Suprapubic skin (tissue), 4 donors: ENCODE data around the gene ELAVL1. TPM values are rescaled to one million over a fixed set of nuclear protein-coding genes. Genes with fewer than 3 reads are reported as not detected.
"Not testable (repeated sequence)": the region's sequence is repeated elsewhere in the genome, so short reads cannot be mapped to it uniquely, and the experiment has no call there.

Source experiments
- DNase-seq, 2 donors: peaks; one replicate each; pipeline ENCODE4 v3.0.0-alpha.2; 2019; ENCODE audit warnings: low spot score in 2 of 2
- H3K27ac ChIP-seq: fragments of 200-600 bp; sonication (generic); one replicate; pipeline ENCODE4 v1.5.1; 2019
- H3K27me3 ChIP-seq: fragments of 200-600 bp; sonication (generic); one replicate; pipeline ENCODE4 v1.5.1; 2019
- H3K36me3 ChIP-seq: fragments of 200-600 bp; sonication (generic); one replicate; pipeline ENCODE4 v1.5.1; 2019
- H3K4me1 ChIP-seq: fragments of 200-600 bp; sonication (generic); one replicate; pipeline ENCODE4 v1.5.1; 2019
- H3K4me3 ChIP-seq: fragments of 200-600 bp; sonication (generic); one replicate; pipeline ENCODE4 v1.5.1; 2019; ENCODE audit warnings: mild to moderate bottlenecking
- H3K9me3 ChIP-seq: fragments of 200-600 bp; sonication (generic); one replicate; pipeline ENCODE4 v1.5.1; 2019
- CTCF ChIP-seq, 2 donors: fragments of 200-600 bp in 1 of 2; fragments of 450-650 bp in 1 of 2; sonication (generic) in 1 of 2; IDR thresholded peaks; one replicate each; pipeline ENCODE4 v1.5.1; 2016 to 2019; ENCODE audit warnings: antibody characterized with exemption in 2 of 2, mild to moderate bottlenecking in 1 of 2, moderate library complexity in 1 of 2
- EP300 ChIP-seq: sonication (generic); formaldehyde crosslinking; IDR thresholded peaks from one replicate; pipeline ENCODE4 v1.6.1; 2017; ENCODE audit warnings: antibody characterized with exemption
- POLR2A ChIP-seq, 2 donors: fragments of 450-650 bp; IDR thresholded peaks; one replicate each; pipeline ENCODE4 v1.6.1; 2017; ENCODE audit warnings: antibody characterized with exemption in 2 of 2, mild to moderate bottlenecking in 2 of 2, moderate library complexity in 2 of 2
- POLR2AphosphoS5 ChIP-seq, 3 donors: sonication (generic); formaldehyde crosslinking; IDR thresholded peaks; one replicate each; pipeline ENCODE4 v1.6.1; 2017; ENCODE audit warnings: antibody characterized with exemption in 3 of 3
- WGBS: methylation state at CpG from one replicate; pipeline ENCODE4 v1.1.5; 2018; 5-methylcytosine and 5-hydroxymethylcytosine counted together
- total RNA-seq, 4 donors: library from RNA; depleted of rRNA; stranded (reverse); fragments of >200 nt; gene quantifications; one replicate each; pipeline ENCODE4 v1.1.0, GENCODE V29; 2016

ELAVL1 gene
- total RNA-seq, 4 donors from 2014 or later, result 32.4 to 38.2 (median 37.2) TPM

GRCh38 chr19:8030960-8031359 is 25.5 kb upstream of the ELAVL1 start:
- Histone ChIP-seq H3K27me3 (no peaks in the 10 kb centered on the region), H3K36me3 (no peaks in the 10 kb centered on the region), H3K9me3 (no peaks in the 10 kb centered on the region), H3K27ac (no peak overlapping the region), H3K4me3 (no peak overlapping the region), H3K4me1 (no peaks in the 10 kb centered on the region)
- 81% methylated on average over 8 of the region's 8 CpGs for WGBS
- TF ChIP-seq POLR2A (IDR thresholded peaks at IDR 0.05) (no peak), POLR2AphosphoS5 (IDR thresholded peaks at IDR 0.05) (no peak)
- DNase-seq, result no peak

- TF ChIP-seq CTCF (IDR thresholded peaks at IDR 0.05) (no peak), POLR2A (IDR thresholded peaks at IDR 0.05) (no peak), EP300 (no peak), POLR2AphosphoS5 (IDR thresholded peaks at IDR 0.05) (no peak)
- 62% methylated on average over 11 of the region's 12 CpGs for WGBS
- no peak overlapping the region for H3K27ac ChIP-seq
- no peaks in the 10 kb centered on the region for H3K4me1 ChIP-seq
- H3K9me3 ChIP-seq, result no peaks in the 10 kb centered on the region
- no peaks in the 10 kb centered on the region for H3K27me3 ChIP-seq
- no peaks in the 10 kb centered on the region for H3K36me3 ChIP-seq
- DNase-seq, result no peak
- H3K4me3 ChIP-seq, result no peak overlapping the region
Observed at GRCh38 chr19:8028951-8029491, 23.6 kb upstream of the ELAVL1 start.

GRCh38 chr19:8025316-8025715 is 19.9 kb upstream of the ELAVL1 start:
- no peaks in the 10 kb centered on the region for H3K4me1 ChIP-seq
- no peak overlapping the region for H3K27ac ChIP-seq
- no peaks in the 10 kb centered on the region for H3K27me3 ChIP-seq
- no peaks in the 10 kb centered on the region for H3K9me3 ChIP-seq
- DNase-seq, result no peak
- H3K36me3 ChIP-seq, result no peaks in the 10 kb centered on the region
- WGBS, result 83% methylated on average over 5 of the region's 5 CpGs
- no peak for TF ChIP-seq EP300
- no peak for TF ChIP-seq POLR2A (IDR thresholded peaks at IDR 0.05)
- TF ChIP-seq CTCF (IDR thresholded peaks at IDR 0.05), result no peak
- no peak for TF ChIP-seq POLR2AphosphoS5 (IDR thresholded peaks at IDR 0.05)
- H3K4me3 ChIP-seq, result no peak overlapping the region

GRCh38 chr19:8024256-8024655 is 18.8 kb upstream of the ELAVL1 start:
- DNase-seq, H3K9me3 ChIP-seq, H3K27me3 ChIP-seq, H3K27ac ChIP-seq, H3K4me3 ChIP-seq, H3K4me1 ChIP-seq, H3K36me3 ChIP-seq: not testable (repeated sequence)
- 93% methylated on average over 3 of the region's 3 CpGs for WGBS

- Histone ChIP-seq H3K27me3 (no peaks in the 10 kb centered on the region), H3K36me3 (no peaks in the 10 kb centered on the region), H3K4me3 (no peak overlapping the region), H3K4me1 (no peaks in the 10 kb centered on the region), H3K27ac (no peak overlapping the region), H3K9me3 (no peaks in the 10 kb centered on the region)
- 76% methylated on average over 5 of the region's 5 CpGs for WGBS
- no peak for DNase-seq
- TF ChIP-seq POLR2AphosphoS5 (IDR thresholded peaks at IDR 0.05), result no peak
- no peak for TF ChIP-seq EP300
- TF ChIP-seq POLR2A (IDR thresholded peaks at IDR 0.05), result no peak
- no peak for TF ChIP-seq CTCF (IDR thresholded peaks at IDR 0.05)
Observed at GRCh38 chr19:8023371-8023770, 17.9 kb upstream of the ELAVL1 start.

- 93% methylated on average over 13 of the region's 13 CpGs for WGBS
- H3K4me1 ChIP-seq, result no peaks in the 10 kb centered on the region
- no peaks in the 10 kb centered on the region for H3K36me3 ChIP-seq
- no peak overlapping the region for H3K27ac ChIP-seq
- H3K27me3 ChIP-seq, result no peaks in the 10 kb centered on the region
- no peak for TF ChIP-seq POLR2A (IDR thresholded peaks at IDR 0.05)
- no peak for TF ChIP-seq EP300
- no peak for DNase-seq
- no peak overlapping the region for H3K4me3 ChIP-seq
- H3K9me3 ChIP-seq, result no peaks in the 10 kb centered on the region
Observed at GRCh38 chr19:8022275-8022674, 16.8 kb upstream of the ELAVL1 start.

GRCh38 chr19:8021374-8021773 is 15.9 kb upstream of the ELAVL1 start:
- no peak for TF ChIP-seq POLR2A (IDR thresholded peaks at IDR 0.05)
- no peak for TF ChIP-seq EP300
- Histone ChIP-seq H3K4me1 (no peaks in the 10 kb centered on the region), H3K4me3 (no peak overlapping the region), H3K9me3 (no peaks in the 10 kb centered on the region), H3K27me3 (no peaks in the 10 kb centered on the region), H3K36me3 (no peaks in the 10 kb centered on the region), H3K27ac (no peak overlapping the region)
- no peak for DNase-seq
- WGBS, result 94% methylated on average over 8 of the region's 8 CpGs
